B cell (primary cell): ENCODE measurements around the gene RCOR3.

ENCODE experiments used
- CTCF ChIP-seq: fragments of 200-600 bp; IDR thresholded peaks from one replicate; pipeline ENCODE4 v1.8.0; 2022; ENCODE audit warnings: antibody characterized with exemption, mild to moderate bottlenecking
- EZH2 ChIP-seq: IDR thresholded peaks from 2 replicates; pipeline ENCODE4 v1.6.1; 2012; ENCODE audit warnings: borderline replicate concordance, low read depth, mild to moderate bottlenecking, moderate library complexity, low read length; ENCODE audit not compliant: insufficient read depth, poor library complexity, severe bottlenecking

- TF ChIP-seq CTCF (no peak), EZH2 (no peak)
Observed at GRCh38 chr1:211326140-211326527, 67.0 kb downstream of the RCOR3 start.
